Measurements from ENCODE around the gene MPPE1.

GRCh38 chr18:11868230-11868629 lies 39.9 kb downstream of the MPPE1 start:
- TF ChIP-seq TFE3 (CRISPR knock-in tag; IDR thresholded peaks at IDR 0.05) = no peak
- no peak for TF ChIP-seq ZNF263 (CRISPR knock-in tag; IDR thresholded peaks at IDR 0.05; ENCODE audit: borderline replicate concordance)
- TF ChIP-seq NUFIP1 (IDR thresholded peaks at IDR 0.05; ENCODE audit: partially characterized antibody) = no peak
- TF ChIP-seq MED1 (CRISPR knock-in tag; IDR thresholded peaks at IDR 0.05; ENCODE audit: borderline replicate concordance) = no peak
- TF ChIP-seq TAF1 (IDR thresholded peaks at IDR 0.05; ENCODE audit: control insufficient read depth, extremely low read depth, insufficient read depth, low read length, severe bottlenecking) = no peak
- TF ChIP-seq NBN (IDR thresholded peaks at IDR 0.05; ENCODE audit: low read depth) = no peak
- TF ChIP-seq HDAC2 (IDR thresholded peaks at IDR 0.05) = no peak
- TF ChIP-seq ZNF780A (CRISPR knock-in tag; IDR thresholded peaks at IDR 0.05) = no peak
- no peak for TF ChIP-seq FOXM1 (IDR thresholded peaks at IDR 0.05; ENCODE audit: low read depth)
- TF ChIP-seq FOXM1 (CRISPR knock-in tag; IDR thresholded peaks at IDR 0.05; ENCODE audit: low read depth) = no peak
- no peak for TF ChIP-seq JUND (IDR thresholded peaks at IDR 0.05; ENCODE audit: borderline replicate concordance, low read depth, low read length)
- TF ChIP-seq JUND (tag; IDR thresholded peaks at IDR 0.05; ENCODE audit: borderline replicate concordance, low read depth, low read length) = no peak
